ENCODE measurements around the gene EIF5AL1.
"Not testable (repeated sequence)": the region's sequence is repeated elsewhere in the genome, so short reads cannot be mapped to it uniquely, and the experiment has no call there.

EIF5AL1 gene

DNA sequence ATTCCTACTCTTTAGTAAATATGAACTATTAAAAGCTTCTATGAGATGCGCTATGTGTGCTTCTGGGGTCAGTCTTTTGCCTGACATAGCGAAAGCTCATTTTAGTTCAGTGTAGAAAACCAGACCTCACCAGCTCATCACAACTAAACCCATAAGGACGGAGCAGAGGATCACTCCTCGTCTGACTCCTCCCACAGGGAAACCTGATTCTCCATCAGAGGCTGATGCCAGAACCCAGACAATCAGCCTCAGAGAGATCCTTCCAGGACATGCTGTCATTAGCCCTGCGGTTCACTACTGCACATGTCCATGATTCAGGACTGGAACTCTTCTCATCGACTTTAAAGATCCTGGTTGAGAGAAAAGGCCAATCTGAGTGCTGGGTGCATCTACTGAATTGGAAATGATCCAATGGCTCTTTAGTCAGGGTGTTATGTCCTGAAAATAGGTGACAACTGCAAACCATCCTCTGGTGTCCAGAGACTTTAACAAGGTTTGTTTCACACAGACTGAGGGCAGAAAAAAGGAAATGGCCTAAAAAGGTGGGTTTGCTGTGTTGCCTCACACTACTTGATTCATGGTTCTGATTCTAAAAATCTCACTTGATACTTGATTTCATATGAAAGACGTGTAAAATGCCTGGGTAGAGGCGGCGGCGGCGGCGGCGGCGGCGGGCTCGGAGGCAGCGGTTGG, at the start of gene EIF5AL1:
Gene EIF5AL1, plus strand, starts transcription at position 643 of the 693 bp plus-strand sequence. CDS start 117 bp downstream, outside the sequence.
- DNase-seq (ENCODE audit: low spot score), result not testable (repeated sequence)

DNA sequence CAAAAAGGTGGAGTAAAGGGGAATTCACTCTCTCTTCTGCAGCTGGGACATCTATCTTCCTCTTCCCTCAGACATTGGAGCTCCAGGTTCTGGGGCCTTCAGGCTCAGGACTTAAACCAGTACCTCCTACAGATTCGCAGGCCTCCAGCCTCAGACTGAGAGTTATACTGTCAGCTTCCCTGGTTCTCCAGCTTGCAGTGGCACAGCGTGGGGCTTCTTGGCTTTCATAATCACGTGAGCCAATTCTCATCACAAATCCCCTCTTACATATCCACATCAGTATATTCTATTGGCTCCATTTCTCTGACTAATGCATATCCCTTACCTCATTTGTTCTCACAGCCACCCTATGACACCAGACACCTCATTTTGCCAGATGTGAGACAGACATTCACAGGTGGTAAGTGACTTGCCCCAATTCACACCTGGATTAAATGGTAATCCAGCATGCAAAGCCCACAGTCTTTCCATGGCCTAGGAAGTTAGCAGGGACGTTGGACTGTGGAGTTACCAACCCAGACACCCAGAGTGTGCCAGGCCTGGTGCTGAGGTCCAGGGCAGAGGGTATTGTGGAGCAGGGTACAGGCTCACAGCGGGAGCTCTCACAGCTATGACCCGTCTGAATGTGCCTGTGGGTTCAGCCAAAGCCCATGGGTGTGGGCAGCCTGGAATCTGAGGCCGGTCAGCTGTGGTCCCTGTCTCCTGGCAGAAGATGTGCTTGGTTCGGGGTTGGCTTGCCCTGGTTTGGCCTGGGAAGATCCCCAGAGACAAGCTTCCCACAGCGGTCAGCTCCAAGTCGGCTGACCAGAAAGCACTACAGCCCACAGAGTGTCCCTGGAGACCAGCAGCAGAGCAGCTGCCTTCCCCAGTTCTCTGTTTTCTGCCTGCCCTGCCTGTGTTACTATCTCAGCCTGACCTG, 48.5 kb upstream of the EIF5AL1 start:
- DNase-seq (ENCODE audit: low spot score), result no peak

DNA sequence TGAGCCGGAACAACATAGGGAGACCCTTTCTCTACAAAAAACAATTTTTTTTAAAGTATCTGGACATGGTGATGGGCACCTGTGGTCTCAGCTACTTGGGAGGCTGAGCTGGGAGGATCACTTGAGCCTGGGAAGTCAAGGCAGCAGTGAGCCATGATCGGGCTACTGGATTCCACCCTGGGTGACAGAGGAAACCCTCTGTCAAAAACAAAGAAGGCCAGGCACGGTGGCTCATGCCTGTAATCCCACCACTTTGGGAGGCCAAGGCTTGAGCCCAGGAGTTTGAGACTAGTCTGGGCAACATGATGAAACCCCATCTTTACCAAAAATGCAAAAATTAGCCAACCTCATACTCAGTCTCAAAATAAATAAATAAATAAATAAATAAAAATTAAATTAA, 47.0 kb upstream of the EIF5AL1 start:
- no peak for DNase-seq (ENCODE audit: low spot score)

DNA sequence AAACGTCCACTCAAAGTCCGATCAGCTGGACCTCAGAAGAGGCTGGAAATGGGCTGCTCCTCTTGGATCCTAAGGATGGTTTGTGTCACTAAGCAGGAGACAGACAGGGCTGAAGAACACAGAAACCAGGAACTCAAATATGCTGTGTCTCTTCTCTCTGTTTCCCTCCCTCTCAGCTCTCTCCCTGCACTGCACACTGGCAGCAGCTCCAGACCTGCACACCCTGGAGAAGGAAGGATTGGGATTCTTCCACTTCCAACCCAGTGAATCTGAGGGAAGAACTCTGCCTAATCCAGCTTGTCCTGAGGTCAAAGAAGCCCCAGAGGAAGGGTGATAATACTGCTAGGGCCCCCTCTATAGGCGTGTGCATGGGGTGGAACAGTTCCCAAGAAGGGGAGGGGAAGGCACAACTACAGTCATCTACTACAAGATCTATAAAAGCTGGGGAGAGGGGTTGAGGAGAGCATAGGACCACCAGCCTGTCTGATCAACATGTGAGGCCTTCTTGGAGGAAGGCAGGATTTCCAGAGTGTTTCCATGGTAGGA, 44.2 kb upstream of the EIF5AL1 start:
- no peak for DNase-seq (ENCODE audit: low spot score)

DNA sequence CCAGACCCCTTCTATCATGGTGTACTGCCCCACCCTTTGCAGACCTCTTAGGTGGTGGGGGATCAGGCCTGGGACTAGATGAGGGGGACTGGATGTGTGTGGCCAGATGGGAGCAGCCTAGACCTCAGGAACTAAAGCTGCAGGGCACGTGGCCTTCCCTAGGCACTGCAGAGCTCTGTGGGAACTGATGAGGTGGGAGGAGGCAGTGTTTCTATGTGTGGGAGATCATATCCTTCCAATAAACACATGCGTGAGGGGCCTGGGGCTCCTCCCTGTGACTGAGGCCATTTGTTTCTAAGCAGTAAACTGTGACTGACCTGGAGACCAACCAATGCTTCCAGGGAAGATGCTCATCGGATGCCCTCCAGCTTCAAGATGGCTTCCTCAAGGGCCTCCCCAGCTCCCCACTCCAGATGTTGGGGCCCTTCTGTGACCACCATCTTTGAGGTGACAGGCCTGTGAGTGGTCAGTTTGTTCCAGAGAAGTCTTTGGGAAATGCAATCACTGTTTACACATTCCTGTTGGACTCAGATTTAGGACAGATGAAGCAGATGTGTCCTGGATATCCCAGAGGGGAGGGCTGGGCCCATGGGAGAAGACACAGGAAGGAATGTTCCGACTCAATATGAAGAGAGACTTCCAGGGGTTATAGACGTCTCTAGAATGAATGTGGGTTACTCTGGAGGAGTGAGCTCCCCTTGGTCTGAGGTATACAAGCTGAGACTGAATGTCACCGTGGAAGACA, 43.3 kb upstream of the EIF5AL1 start:
- no peak for DNase-seq (ENCODE audit: low spot score)

DNA sequence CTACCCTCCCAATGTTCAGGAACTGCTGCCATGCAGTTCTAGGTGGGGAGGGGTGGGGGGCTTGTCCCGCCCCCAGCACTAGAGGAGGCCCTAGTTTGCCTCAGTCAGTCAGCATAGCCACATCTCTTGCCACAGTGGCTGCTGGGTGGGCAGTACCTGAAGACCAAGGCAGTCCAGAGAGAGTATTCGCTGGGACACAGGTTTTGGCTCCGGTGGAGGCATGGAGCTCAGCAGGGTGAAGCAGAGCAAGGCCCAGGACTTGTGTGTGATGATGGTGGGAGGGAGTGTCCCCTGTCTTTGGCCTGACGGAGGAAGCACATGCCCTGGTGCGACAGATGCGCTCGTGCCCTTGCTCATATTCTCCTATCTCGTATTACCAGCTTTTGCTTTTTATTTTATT, 42.2 kb upstream of the EIF5AL1 start:
- DNase-seq (ENCODE audit: low spot score), result no peak

DNA sequence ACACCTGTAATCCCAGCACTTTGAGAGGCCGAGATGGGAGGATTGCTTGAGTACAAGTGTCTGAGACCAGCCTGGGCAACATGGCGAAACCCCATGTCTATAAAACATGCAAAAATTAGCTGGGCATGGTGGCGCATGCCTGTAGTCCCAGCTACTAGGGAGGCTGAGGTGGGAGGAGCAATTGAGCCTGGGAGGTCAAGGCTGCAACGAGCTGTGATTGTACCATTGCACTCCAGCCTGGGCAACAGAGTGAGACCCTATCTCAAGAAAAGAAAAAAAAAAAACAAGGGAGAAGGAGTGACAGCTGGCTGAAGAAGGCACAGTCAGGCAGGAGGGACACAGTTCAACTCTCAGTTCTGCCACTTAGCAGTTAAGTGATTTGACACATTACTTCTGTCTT, 40.6 kb upstream of the EIF5AL1 start:
- no peak for DNase-seq (ENCODE audit: low spot score)

DNA sequence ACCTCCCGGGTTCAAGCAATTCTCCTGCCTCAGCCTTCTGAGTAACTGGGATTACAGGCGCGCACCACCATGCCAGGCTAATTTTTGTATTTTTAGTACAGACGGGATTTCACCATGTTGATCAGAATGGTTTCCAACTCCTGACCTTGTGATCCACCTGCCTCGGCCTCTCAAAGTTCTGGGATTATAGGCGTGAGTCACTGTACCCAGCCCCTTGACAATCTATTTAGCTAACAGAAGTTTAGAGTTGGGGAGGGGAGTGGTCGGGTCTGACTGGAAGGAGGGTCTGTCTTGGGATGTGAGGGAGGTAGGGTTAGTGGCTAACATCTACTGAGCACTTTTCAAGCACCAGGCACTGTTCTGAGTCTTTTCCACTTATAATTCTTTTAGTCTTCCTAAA, 39.9 kb upstream of the EIF5AL1 start:
- DNase-seq (ENCODE audit: low spot score), result no peak

DNA sequence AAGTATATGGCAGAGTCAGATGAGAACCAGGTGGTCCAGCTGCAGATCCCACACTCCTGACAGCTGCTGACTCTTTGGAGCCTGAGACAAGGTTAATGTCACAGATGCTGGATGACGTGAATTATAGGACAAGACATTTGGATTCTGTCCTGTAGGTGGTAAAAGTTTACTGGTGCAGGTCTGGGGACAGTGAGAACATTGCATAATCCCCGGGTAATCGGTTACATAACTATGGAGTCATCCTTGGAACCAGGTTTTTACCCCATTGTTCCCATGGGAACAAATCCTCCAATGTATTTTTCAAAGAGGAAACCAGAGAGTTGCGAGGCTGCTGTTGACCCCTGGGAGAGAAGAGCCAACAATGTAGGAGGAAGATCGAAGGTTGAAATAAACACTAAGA, 39.4 kb upstream of the EIF5AL1 start:
- DNase-seq (ENCODE audit: low spot score), result no peak

DNA sequence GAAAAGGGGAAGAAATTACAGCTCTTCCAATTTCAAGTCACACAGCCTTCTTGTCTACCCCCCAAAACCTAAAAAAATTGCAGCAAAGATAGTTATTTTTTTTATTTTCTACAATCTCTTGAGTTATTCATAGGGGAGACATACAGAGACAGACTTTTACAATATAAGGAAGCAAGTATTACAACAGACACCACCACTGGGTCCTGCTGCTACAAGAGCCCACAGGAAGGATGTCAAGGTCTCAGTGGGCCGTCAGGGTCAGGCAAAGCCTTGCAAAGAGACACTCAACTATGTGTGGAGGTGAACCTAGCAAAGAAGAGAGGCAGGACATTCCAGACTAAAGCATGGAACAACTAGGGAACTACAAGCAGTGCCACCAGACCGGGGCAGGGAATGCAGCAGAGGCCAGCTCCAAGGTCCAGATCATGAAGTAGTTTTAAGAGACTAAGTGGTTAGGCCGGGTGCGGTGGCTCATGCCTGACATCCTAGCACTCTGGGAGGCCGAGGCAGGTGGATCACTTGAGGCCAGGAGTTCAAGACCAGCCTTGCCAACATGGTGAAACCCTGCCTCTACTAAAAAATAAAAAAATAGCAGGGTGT, 38.7 kb upstream of the EIF5AL1 start:
- no peak for DNase-seq (ENCODE audit: low spot score)

DNA sequence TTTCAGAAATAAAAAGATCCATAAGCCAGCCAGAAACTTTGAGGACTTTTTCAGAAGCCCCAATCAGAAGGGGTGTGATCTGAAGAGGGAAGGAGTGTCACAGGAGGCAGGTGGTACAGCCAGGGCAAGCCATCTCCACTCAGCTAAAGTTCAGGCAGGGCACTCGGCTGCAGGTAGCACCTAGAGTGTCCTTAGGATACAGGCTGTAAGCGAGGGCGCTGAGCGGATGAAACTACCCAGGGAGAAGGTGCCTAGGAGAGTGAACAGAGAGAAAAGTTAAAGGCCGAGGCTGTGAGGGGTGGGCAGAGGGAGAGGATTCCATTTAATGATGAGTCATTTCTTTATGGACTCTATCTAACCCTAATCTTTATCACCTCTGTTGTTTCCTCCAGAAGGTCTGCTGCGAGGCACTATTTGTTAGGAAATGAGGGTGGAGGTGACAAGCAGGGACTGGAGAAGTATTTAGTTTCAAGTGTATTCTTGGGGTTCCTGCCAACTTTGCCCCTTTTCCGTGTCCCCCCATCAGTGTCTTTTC, 37.1 kb upstream of the EIF5AL1 start:
- DNase-seq (ENCODE audit: low spot score), result no peak

DNA sequence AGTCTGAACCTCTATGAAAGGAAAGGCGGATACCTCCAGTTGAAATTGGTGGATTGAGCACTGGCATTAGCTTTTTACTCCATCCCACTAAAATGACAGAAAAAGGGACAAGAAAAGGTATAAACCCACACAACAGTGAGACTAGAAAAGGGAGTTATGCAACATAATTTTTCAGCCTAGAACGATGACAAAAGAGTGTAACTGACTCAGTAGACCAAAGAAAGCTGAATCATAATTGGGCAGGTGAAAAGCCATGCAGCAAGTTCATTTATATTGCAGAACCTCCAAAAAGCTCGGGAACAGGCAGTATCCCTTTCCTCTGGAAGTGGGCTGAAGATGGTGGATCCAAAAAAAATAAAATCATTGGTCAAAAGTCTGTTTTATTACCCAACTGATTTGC, 36.5 kb upstream of the EIF5AL1 start:
- no peak for DNase-seq (ENCODE audit: low spot score)

DNA sequence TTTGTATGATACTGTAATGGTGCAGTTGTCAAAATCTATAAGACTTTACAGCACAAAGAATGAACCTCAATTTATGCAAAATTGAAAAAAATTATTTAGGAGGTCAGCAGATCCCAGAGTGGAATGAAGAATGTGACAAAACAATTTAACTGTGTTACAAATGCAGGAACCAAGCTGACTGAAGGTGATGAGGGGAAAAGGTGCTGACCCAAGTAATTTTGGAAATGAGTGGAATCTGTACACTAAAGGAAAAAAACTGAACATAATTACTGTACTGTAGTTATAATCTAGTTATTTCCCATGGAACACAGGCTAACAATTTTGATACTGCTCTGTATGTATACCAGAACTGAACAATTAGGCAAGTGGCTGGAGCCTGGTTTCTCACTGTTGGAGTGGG, 35.7 kb upstream of the EIF5AL1 start:
- DNase-seq (ENCODE audit: low spot score), result no peak

DNA sequence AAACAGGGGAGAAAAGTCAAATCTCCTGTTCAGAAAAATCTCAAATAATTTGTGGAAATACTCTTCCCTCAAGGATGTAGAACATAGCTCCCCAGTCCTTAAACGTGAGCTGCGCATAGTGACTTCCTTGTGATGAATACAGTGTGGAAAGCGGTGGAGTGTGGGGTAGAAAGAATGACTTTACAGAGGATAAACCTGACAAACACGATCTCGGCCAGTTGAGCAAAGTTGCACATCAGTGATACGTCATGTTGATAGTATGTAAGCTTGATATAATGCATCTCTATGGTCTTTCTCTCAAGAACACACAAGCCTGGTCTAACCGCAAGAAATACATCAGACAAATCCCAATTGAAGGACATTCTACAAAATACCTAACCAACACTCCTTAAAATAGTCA, 34.9 kb upstream of the EIF5AL1 start:
- DNase-seq (ENCODE audit: low spot score), result no peak

DNA sequence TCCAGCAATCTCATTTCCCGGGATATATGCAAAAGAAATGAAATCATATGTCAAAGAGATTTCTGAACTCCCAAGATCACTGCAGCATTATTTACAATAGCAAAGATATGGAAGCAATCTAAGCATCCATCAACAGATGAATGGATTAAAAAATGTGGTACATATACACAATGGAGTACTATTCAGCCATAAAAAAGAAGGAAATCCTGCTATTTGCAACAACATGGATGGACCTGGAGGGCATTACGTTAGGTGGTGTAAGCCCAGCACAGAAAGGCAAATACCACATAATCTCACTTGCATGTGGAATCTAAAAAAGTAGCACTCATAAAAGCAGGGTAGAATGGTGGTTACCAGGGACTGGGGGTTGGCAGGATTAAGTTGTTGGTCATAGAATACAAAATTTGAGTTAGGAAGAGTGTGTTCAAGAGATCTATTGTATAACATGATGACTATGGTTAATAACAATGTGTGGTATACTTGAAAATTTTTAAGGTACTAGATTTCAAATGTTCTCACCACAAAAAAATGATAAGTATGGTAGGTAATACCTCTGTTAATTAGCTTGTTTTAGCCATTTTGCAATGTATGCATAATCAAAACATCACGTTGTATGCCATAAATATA, 32.9 kb upstream of the EIF5AL1 start:
- no peak for DNase-seq (ENCODE audit: low spot score)

DNA sequence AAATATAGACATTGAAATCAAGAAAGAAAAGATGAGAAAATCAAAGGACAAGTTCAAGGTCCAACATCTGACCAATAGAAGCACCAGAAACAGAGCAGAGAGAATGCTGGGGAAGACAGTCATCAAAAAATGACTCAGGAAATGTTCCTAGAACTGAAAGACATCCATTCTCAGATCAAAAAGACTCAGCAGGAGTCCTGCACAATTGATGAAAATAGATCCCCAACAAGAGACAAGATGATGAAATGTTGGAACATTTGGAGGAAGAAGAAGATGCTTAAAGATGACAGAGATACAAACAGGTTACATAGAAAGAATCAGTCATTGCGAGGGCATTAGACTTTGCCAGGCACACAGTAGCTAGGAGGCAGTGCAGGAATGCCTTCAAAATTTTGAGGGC, 30.0 kb upstream of the EIF5AL1 start:
- no peak for DNase-seq (ENCODE audit: low spot score)

DNA sequence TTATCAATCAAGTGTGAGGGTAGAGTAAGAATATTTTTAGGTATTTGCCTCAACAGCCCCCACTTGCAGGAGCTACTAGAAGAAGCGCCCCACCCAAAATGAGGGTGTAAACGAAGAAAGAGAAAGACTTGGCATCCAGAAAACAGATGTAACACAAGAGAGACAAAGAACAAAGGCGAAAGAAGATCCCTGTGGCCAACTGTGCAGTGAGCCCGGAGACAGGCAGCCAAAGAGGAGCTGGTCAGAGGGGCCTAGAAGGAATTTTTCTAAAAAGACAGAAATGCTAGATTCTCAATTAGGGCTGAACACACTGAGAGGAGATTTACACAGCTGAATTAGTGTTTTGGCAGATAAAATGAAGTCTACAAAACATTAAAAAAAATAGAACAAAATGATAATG, 29.6 kb upstream of the EIF5AL1 start:
- no peak for DNase-seq (ENCODE audit: low spot score)

DNA sequence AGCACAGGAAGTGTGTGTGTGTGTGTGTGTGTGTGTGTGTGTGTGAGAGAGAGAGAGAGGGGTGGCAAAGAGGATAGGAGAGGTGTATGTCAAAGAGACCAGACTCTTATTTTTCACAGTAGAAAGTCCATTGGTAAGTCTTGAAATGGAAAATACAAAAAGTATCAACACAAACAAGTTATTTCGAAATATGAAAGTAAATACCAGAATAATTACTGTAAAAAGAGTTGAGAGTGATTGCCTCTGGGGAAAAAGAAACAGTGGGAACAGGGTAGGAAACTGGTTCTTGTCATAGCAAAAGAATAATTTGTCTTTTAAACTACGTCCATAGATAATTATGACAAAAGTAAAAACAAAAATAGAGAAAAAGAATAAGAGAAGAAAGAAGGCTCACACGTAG, 29.0 kb upstream of the EIF5AL1 start:
- DNase-seq (ENCODE audit: low spot score), result no peak

DNA sequence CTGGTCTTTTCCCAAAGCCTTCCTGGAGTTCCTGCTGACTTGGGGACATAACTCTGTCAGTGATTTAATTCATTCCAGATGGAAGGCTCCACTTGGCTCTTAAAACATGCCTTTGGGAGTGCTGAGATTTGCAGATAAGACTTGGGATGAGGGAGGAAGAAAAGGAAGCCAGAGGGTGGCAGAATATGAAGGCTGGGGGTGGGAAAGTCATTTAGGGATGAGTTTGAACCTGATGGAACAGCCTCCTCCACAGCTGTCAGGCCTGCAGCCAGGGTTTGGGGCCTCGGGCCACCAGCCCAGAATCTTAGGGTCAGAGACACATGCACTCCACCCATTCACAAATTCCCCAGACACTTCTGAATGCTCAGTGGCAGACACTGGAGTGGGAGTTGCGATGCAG, 28.4 kb upstream of the EIF5AL1 start:
- DNase-seq (ENCODE audit: low spot score), result no peak

DNA sequence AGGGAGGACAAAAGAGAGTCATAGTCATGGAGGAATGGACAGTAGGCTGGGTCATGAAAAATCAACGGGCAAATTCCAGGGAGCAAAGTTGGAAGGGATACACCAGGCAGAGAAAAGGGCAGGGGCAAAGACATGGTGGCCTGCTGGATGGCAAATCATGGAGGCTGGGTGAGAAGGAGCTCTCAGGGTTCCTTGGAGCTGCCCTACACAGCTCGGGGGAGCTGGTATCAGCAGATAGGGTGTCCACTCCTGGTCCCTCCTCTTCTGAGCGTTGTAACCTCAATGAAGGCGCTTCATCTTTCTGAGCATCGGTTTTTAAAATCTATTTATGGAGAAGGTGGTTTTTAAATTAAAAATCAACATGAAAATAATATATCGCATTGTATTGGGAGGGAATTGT, 27.9 kb upstream of the EIF5AL1 start:
- no peak for DNase-seq (ENCODE audit: low spot score)

All from HuH-7 (cell line).